ENCODE results near the gene FTSJ3.

DNA sequence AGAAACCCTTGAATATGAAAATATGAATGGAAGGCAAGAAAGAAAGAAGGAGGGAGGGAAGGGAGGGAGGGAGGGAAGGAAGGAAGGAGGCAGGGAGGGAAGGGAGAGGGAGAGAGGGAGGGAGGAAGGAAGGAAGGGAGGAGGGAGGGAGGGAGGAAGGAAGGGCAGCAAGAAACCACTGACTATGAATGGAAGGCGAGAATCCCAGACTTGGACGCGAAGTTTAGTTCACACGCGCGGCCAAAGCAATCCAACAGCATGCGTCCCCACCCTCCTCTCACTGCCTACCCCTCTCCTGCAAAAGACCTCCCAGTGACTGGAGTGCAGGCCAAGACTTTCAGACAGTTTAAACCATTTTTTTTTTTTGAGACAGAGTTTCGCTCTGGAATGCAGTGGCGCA lies 22.9 kb upstream of the FTSJ3 start:
- TF ChIP-seq POLR2A (IDR thresholded peaks at IDR 0.05; ENCODE audit: low read length) = no peak
- TF ChIP-seq GATA1 (IDR thresholded peaks at IDR 0.05; ENCODE audit: low read depth, low read length) = no peak

All from erythroblast (primary cell).